Gastroesophageal sphincter (tissue), 4 donors: Measurements from ENCODE around the gene DLG4. TPM values are rescaled to one million over a fixed set of nuclear protein-coding genes. Genes with fewer than 3 reads are reported as not detected.

Experiments used
- ATAC-seq: fragments of 150-250 bp; one replicate; pipeline ENCODE4 v1.9.1; 2016; ENCODE audit warnings: mild to moderate bottlenecking, moderate library complexity
- H3K27ac ChIP-seq, 4 donors: fragments of 200-600 bp; sonication (generic) in 3 of 4; 1 replicate in 3 of 4; 2 replicates in 1 of 4; pipeline ENCODE4 v1.5.1; 2016 to 2019
- H3K27me3 ChIP-seq: fragments of 200-600 bp; sonication (generic); one replicate; pipeline ENCODE4 v1.5.1; 2019
- H3K36me3 ChIP-seq, 2 donors: fragments of 200-600 bp; sonication (generic); one replicate each; pipeline ENCODE4 v1.5.1; 2019; ENCODE audit warnings: control low read depth in 1 of 2
- H3K4me1 ChIP-seq, 3 donors: fragments of 200-600 bp; sonication (generic); 1 replicate in 2 of 3; 2 replicates in 1 of 3; pipeline ENCODE4 v1.5.1; 2016 to 2019; ENCODE audit warnings: control low read depth in 2 of 3
- H3K4me3 ChIP-seq, 2 donors: fragments of 200-600 bp; sonication (generic); one replicate each; pipeline ENCODE4 v1.5.1; 2019; ENCODE audit warnings: mild to moderate bottlenecking in 1 of 2, moderate library complexity in 1 of 2
- H3K9me3 ChIP-seq, 3 donors: fragments of 200-600 bp; sonication (generic); one replicate each; pipeline ENCODE4 v1.5.1; 2017 to 2019; ENCODE audit warnings: control low read depth in 2 of 3
- CTCF ChIP-seq, 4 experiments: fragments of 200-600 bp in 2 of 4; fragments of 450-650 bp in 2 of 4; sonication (generic) in 1 of 4; IDR thresholded peaks; one replicate each; pipeline ENCODE4 v1.5.1; 2017 to 2019; ENCODE audit warnings: antibody characterized with exemption in 4 of 4, mild to moderate bottlenecking in 2 of 4, moderate library complexity in 2 of 4
- EP300 ChIP-seq: sonication (generic); formaldehyde crosslinking; IDR thresholded peaks from one replicate; pipeline ENCODE4 v1.6.1; 2017; ENCODE audit warnings: antibody characterized with exemption, mild to moderate bottlenecking
- POLR2A ChIP-seq, 2 donors: fragments of 450-650 bp; IDR thresholded peaks; one replicate each; pipeline ENCODE4 v1.6.1; 2017; ENCODE audit warnings: antibody characterized with exemption in 2 of 2, mild to moderate bottlenecking in 2 of 2, moderate library complexity in 1 of 2
- POLR2AphosphoS5 ChIP-seq: sonication (generic); formaldehyde crosslinking; IDR thresholded peaks from one replicate; pipeline ENCODE4 v1.6.1; 2017; ENCODE audit warnings: antibody characterized with exemption
- WGBS, 2 donors: methylation state at CpG; one replicate each; pipeline ENCODE4 v1.1.5; 2018; ENCODE audit warnings: low coverage in 1 of 2; 5-methylcytosine and 5-hydroxymethylcytosine counted together
- total RNA-seq, 4 donors: library from RNA; depleted of rRNA; stranded (reverse); fragments of >200 nt; gene quantifications; one replicate each; pipeline ENCODE4 v1.1.0, GENCODE V29; 2016

The DLG4 gene
- total RNA-seq, 4 donors from 2014 or later, result 14.1 to 21.7 (median 16.5) TPM

GRCh38 chr17:7259555-7259889 lies 39.9 kb upstream of the DLG4 start:
- TF ChIP-seq EP300 (no peak), POLR2AphosphoS5 (no peak), POLR2A (IDR thresholded peaks at IDR 0.05) (no peak), CTCF (IDR thresholded peaks at IDR 0.05) (no peak)
- Histone ChIP-seq H3K9me3 (no peaks in the 10 kb centered on the region), H3K27me3 (peaks cover 45% of the 10 kb centered on the region), H3K4me1 (peaks cover 0 to 34% (median 22%) of the 10 kb centered on the region in 3 donors), H3K27ac (no peak overlapping the region), H3K36me3 (peaks cover 0 to 51% of the 10 kb centered on the region in 2 donors), H3K4me3 (no peak overlapping the region)
- no peak for ATAC-seq
- 94 to 96% methylated on average over 3 of the region's 6 CpGs for WGBS, 2 donors

- TF ChIP-seq CTCF (IDR thresholded peaks at IDR 0.05), result no peak
- TF ChIP-seq POLR2A (IDR thresholded peaks at IDR 0.05), result no peak
- no peak for TF ChIP-seq EP300
- no peak for TF ChIP-seq POLR2AphosphoS5
- peaks cover 0 to 34% (median 22%) of the 10 kb centered on the region in 3 donors for H3K4me1 ChIP-seq
- no peak overlapping the region for H3K27ac ChIP-seq
- no peaks in the 10 kb centered on the region for H3K9me3 ChIP-seq
- H3K4me3 ChIP-seq, result no peak overlapping the region
- 71 to 80% methylated on average over 1 of the region's 7 CpGs for WGBS, 2 donors
- ATAC-seq, result no peak
- peaks cover 39% of the 10 kb centered on the region for H3K27me3 ChIP-seq
- H3K36me3 ChIP-seq, result peaks cover 0 to 56% of the 10 kb centered on the region in 2 donors
These were observed 39.3 kb upstream of the DLG4 start for GRCh38 chr17:7258731-7259554.

GRCh38 chr17:7256766-7257456 lies 37.3 kb upstream of the DLG4 start:
- ATAC-seq, result no peak
- peaks cover 0 to 56% of the 10 kb centered on the region in 2 donors for H3K36me3 ChIP-seq

GRCh38 chr17:7254511-7254910 lies 34.9 kb upstream of the DLG4 start:
- no peak for ATAC-seq
- H3K4me1 ChIP-seq, result peaks cover 5 to 29% (median 17%) of the 10 kb centered on the region in 3 donors
- H3K27me3 ChIP-seq, result no peaks in the 10 kb centered on the region
- TF ChIP-seq EP300 (no peak), POLR2AphosphoS5 (no peak), CTCF (IDR thresholded peaks at IDR 0.05) (no peak), POLR2A (IDR thresholded peaks at IDR 0.05) (no peak)
- no peaks in the 10 kb centered on the region for H3K9me3 ChIP-seq
- WGBS, 2 donors, result 62 to 76% methylated on average over 1 to 4 of the region's 4 CpGs
- H3K36me3 ChIP-seq, result peaks cover 0 to 55% of the 10 kb centered on the region in 2 donors
- no peak overlapping the region for H3K4me3 ChIP-seq
- H3K27ac ChIP-seq, result no peak overlapping the region

More at GRCh38 chr17:7256766-7257456, 37.3 kb upstream of the DLG4 start:
- H3K27ac ChIP-seq, result no peak overlapping the region
- peaks cover 18% of the 10 kb centered on the region for H3K27me3 ChIP-seq
- no peaks in the 10 kb centered on the region for H3K9me3 ChIP-seq
- H3K4me1 ChIP-seq, result peaks cover 0 to 33% (median 20%) of the 10 kb centered on the region in 3 donors
- no peak for TF ChIP-seq POLR2A (IDR thresholded peaks at IDR 0.05)
- TF ChIP-seq EP300, result no peak
- no peak for TF ChIP-seq CTCF (IDR thresholded peaks at IDR 0.05)
- TF ChIP-seq POLR2AphosphoS5, result no peak
- WGBS, 2 donors, result 66 to 73% methylated on average over 2 to 3 of the region's 8 CpGs
- H3K4me3 ChIP-seq, result no peak overlapping the region
